T follicular helper cell (primary cell): Measurements from ENCODE around the gene PGLYRP3.
A peak's percentile ranks its signal among the peaks of the same experiment; 100 is the strongest.

Experiments used
- DNase-seq: peaks from one replicate; pipeline ENCODE4 v3.0.0-alpha.2; 2020; ENCODE audit warnings: low read depth

Gene PGLYRP3

GRCh38 chr1:153313288-153313687 is 536 bp upstream of the PGLYRP3 start:
- no peak for DNase-seq

DNA sequence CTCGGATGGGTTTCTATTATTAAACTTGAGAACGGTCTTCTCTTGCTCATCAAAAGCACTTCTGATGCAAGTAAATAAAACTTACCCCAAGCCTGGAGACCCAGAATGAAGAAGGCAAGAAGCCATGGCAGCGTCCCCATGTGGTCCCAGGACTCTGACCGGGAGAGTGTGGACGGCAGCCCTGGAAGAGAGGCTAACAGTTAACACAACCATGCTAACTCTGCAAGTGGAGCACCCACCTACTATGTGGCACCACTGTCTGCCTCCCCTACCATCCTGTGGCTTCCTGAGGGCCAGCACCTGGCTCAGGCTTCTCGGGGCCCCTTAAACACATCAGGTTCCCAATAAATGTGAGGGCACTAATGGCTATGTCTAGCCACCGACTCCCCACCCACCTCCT is 2.2 kb downstream of the PGLYRP3 start:
- DNase-seq, result no peak

DNA sequence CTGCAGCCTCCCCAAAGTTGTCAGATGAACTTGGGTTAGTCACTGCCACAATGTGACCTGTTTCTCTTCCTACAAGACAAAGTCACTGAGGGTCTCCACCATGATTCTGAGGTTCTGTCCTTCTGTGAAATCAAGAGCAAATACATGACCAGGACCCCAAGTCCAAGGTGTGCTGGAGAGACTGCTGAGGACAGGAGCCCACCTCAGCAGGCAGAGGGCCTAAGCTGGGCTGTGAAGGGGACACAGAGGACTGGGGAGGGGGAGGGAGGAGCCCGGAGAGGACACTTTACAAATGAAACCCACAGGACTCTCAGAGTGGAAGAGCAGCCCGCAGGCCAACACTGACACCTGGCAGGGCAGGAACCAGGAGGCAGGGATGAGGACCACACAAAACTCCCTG is 3.3 kb downstream of the PGLYRP3 start:
- DNase-seq, result no peak

DNA sequence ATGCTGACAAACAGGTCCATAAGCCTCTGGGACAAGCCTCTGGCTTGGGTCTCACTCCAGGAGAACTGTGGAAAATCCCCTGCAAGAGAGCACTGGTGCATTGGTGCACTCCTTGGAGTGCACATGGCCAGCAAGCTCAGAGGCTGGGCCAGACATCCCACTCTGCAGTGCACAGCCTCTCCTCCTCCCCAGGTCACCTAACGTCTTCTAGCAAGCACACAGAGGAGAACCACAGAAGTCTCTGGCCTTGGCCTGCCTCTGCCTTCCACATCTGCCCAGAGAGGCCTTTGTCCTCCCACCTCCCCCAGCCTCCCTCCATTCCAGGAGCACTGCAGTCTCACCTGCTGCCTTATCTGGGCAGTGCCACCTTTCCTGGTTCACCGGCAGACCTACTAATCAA is 4.2 kb downstream of the PGLYRP3 start:
- no peak for DNase-seq

- DNase-seq, result no peak
Observed at GRCh38 chr1:153307221-153307600, 5.5 kb downstream of the PGLYRP3 start.

DNA sequence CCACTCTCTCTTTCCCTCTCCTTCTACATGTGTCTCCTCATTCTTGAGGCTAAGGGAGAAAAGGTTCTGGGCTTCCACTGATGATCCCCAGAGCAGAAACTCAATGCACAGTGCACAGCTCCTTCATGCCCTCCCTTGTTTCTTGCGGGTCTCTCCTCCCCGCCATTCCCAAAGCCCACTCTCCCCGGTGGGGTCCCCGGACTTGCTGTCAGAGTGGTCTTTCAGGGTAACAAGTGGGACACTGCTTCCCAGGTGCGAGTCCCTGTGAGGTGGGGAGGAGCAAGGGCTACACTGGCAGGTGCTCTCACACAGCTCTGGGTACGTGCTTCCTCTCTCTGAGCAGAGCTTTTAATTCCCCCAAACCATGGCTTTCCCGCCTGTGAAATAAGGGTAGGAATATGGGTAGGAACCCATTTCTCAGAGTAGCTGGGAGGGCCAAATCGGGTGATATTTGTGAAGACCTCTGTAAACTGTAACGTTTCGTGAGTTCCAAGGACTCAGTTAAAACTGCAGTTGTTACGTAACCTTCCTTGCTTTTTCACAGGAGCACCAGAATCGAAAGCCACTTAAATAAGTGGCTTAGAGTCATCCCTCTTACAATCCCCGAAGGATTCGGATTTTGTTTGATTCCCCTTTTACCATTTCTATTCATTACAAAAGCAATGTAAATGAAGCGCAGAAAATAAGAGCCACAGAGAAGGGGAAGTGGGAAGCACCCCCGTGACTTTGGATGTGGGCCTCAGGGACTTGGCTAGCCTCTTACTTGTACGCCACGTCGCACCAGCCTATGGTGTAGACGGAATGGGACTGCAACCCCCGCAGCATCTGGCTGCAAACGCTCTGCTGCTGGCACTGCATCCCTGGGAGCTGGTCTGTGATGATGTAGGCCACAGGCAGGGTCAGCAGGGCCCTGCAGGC is 6.2 kb downstream of the PGLYRP3 start:
- DNase-seq, result no peak

GRCh38 chr1:153305682-153306081 is 7.1 kb downstream of the PGLYRP3 start:
- no peak for DNase-seq

- no peak for DNase-seq
Observed at GRCh38 chr1:153302308-153302707, 10.4 kb downstream of the PGLYRP3 start.

GRCh38 chr1:153293851-153294250 is 18.9 kb downstream of the PGLYRP3 start:
- DNase-seq, result no peak

- no peak for DNase-seq
Observed at GRCh38 chr1:153293480-153293775, 19.3 kb downstream of the PGLYRP3 start.

DNA sequence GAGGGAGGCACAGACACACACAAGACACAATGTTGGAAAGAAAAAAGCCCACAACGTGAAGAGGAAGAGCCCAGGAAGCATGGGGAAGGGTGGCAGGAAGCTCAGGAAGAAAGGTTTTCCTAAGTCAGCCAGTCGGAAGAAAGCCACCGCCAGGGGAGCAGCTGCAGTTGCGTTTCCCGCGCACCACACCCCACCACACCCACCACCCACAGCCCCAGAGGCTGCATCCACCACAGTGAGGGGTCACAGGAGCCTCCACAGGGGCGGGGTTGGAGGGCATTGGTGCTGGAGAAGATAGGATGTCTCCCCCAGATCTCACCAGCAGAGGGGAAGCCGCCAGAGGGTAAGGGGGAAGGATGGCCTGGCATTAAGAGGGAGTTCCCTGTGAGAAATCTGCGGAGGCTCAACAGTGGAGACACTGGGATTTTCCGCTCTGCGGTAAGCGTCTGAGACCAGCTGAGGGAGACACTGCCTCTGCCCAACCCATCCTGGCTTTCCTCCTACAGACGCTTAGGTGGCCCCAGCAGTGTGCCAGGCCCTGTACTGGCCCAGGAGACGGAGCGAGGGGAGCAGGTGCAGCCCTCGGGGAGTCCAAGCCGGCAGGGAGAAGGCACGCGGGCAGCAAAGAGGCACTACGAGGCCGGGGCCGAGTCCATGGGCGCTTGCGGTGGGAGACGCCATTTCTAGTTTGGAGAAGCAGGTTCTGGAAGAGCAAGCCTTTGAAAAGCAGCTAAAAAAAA is 19.8 kb downstream of the PGLYRP3 start:
- DNase-seq, result no peak

- DNase-seq, result no peak
Observed at GRCh38 chr1:153292185-153292584, 20.6 kb downstream of the PGLYRP3 start.

DNA sequence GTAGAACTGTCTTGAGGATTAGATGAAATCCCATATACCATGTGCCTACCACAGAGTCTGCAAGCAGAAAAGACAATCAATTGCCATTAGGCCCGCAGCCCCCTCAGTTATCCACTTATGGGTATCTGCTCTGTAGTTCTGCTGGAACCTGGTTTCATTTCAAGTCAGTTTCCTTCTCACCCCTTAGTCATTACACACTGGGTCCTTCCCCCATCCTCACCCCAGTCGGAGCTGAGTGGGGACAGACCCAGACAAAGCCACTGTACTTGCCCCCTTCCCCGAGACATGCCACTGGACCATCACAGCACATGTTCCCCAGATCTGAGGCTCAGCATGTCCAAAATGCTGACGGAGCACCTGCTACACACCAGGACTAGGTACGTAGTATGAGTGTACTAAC is 21.2 kb downstream of the PGLYRP3 start:
- no peak for DNase-seq

- DNase-seq, result no peak
Observed at GRCh38 chr1:153288634-153289275, 24.0 kb downstream of the PGLYRP3 start.

GRCh38 chr1:153277852-153278251 is 34.9 kb downstream of the PGLYRP3 start:
- peak; percentile 14 for DNase-seq

DNA sequence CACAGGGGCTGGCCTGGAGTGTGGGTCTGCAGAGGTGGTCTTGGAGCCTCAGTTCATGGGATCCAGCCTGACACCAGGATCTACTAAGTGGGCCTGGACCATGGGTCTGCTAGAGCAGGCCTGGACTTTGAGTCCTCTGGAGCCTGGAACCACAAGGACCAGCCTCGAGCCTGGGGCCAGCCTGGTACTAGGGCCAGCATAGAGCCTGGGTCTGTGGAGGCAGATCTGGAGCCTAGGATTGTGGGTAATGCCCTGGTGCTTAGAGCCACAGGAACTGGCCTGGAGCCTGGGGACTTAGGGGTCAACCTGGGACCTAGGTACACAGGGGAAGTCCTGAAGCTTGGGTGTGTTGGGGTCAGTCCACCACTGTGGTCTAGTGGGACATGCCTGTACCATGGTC is 40.6 kb downstream of the PGLYRP3 start:
- no peak for DNase-seq

DNA sequence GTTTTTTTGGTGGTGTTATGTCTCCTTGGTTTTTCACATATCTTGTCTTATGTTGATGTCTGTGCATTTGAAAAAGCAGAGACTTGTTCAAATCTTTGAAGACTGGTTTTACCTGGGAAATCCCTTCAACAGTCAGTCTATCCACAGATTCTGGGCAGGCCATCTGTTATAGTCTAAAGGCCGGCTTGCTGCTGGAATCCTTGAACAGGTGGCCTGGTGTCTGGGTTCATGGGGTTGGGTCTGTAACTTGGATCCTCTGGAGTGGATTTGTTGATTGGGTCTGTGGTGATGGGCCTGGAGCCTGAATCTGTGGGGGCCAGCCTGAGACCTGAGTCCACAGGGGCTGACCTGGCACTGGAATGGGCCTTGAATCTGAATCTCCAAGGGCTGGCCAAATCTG is 41.0 kb downstream of the PGLYRP3 start:
- DNase-seq, result no peak

- no peak for DNase-seq
Observed at GRCh38 chr1:153265457-153265856, 47.3 kb downstream of the PGLYRP3 start.

- no peak for DNase-seq
Observed at GRCh38 chr1:153262462-153263157, 50.1 kb downstream of the PGLYRP3 start.

GRCh38 chr1:153262070-153262366 is 50.7 kb downstream of the PGLYRP3 start:
- no peak for DNase-seq

- DNase-seq, result peak; percentile 4
Observed at GRCh38 chr1:153261281-153262069, 51.3 kb downstream of the PGLYRP3 start.
